Ishikawa (cell line): ENCODE results near the gene THEM5.

ENCODE experiments used
- CREB1 ChIP-seq: IDR thresholded peaks from 2 replicates; pipeline ENCODE4 v1.6.1; 2012; ENCODE audit warnings: low read depth
- EGR1 ChIP-seq: IDR thresholded peaks from 2 replicates; pipeline ENCODE4 v1.6.1; 2012
- EP300 ChIP-seq: IDR thresholded peaks from 2 replicates; pipeline ENCODE4 v1.6.1; 2012; ENCODE audit warnings: borderline replicate concordance
- RAD21 ChIP-seq: IDR thresholded peaks from 2 replicates; pipeline ENCODE4 v1.6.1; 2012; ENCODE audit warnings: low read depth
- TAF1 ChIP-seq: IDR thresholded peaks from 2 replicates; pipeline ENCODE4 v1.6.1; 2012; ENCODE audit warnings: low read depth, mild to moderate bottlenecking
- TCF12 ChIP-seq: IDR thresholded peaks from 2 replicates; pipeline ENCODE4 v1.6.1; 2012; ENCODE audit warnings: low read depth
- YY1 ChIP-seq: IDR thresholded peaks from 2 replicates; pipeline ENCODE4 v1.6.1; 2012; ENCODE audit warnings: low read depth

- TF ChIP-seq TCF12 = no peak
- TF ChIP-seq TAF1 = no peak
- no peak for TF ChIP-seq EGR1
- no peak for TF ChIP-seq EP300
- no peak for TF ChIP-seq CREB1
- no peak for TF ChIP-seq YY1
- no peak for TF ChIP-seq RAD21
These were observed 2.4 kb upstream of the THEM5 start for GRCh38 chr1:151855933-151856332.
